Right lobe of liver (tissue), 6 donors: Measurements from ENCODE around the gene PTPN5. TPM values are rescaled to one million over a fixed set of nuclear protein-coding genes. Genes with fewer than 3 reads are reported as not detected.

ENCODE experiments used
- ATAC-seq, 4 donors: fragments of 200-7000 bp; cut with Tn5 transposase; one replicate each; pipeline ENCODE4 v1.9.1; 2020; ENCODE audit warnings: mild to moderate bottlenecking in 4 of 4, moderate library complexity in 4 of 4
- DNase-seq, 3 donors: peaks; one replicate each; pipeline ENCODE4 v3.0.0-alpha.2; 2020
- H3K27ac ChIP-seq, 3 donors: fragments of 200-600 bp; one replicate each; pipeline ENCODE4 v1.8.0; 2022
- H3K27me3 ChIP-seq, 2 donors: fragments of 200-600 bp; one replicate each; pipeline ENCODE4 v1.8.0; 2022
- H3K36me3 ChIP-seq, 4 donors: fragments of 200-600 bp; sonication (generic) in 1 of 4; one replicate each; pipeline versions ENCODE4 v1.5.1 to v1.8.0; 2017 to 2022; ENCODE audit warnings: control low read depth in 1 of 4
- H3K4me1 ChIP-seq, 4 donors: fragments of 200-600 bp; sonication (generic) in 1 of 4; one replicate each; pipeline versions ENCODE4 v1.5.1 to v1.8.0; 2017 to 2022; ENCODE audit warnings: control low read depth in 1 of 4
- H3K4me3 ChIP-seq, 3 donors: fragments of 200-600 bp; one replicate each; pipeline ENCODE4 v1.8.0; 2022
- H3K9me3 ChIP-seq, 4 donors: fragments of 200-600 bp; sonication (generic) in 1 of 4; one replicate each; pipeline versions ENCODE4 v1.5.1 to v1.8.0; 2017 to 2022; ENCODE audit warnings: control low read depth in 1 of 4
- CTCF ChIP-seq, 4 donors: fragments of 200-600 bp in 3 of 4; fragments of 450-650 bp in 1 of 4; IDR thresholded peaks; one replicate each; pipeline versions ENCODE4 v1.5.1 to v1.8.0; 2016 to 2022; ENCODE audit warnings: antibody characterized with exemption in 4 of 4, mild to moderate bottlenecking in 2 of 4
- POLR2A ChIP-seq: fragments of 450-650 bp; IDR thresholded peaks from one replicate; pipeline ENCODE4 v1.6.1; 2017; ENCODE audit warnings: antibody characterized with exemption, mild to moderate bottlenecking
- WGBS: methylation state at CpG from one replicate; pipeline ENCODE4 v1.1.6; 2018; ENCODE audit warnings: low coverage, low lambda C conversion rate; ENCODE audit not compliant: insufficient coverage; ENCODE audit errors: missing lambda C conversion rate; 5-methylcytosine and 5-hydroxymethylcytosine counted together
- intact Hi-C, 2 donors: fragments of 100-400 bp; cut with DNase I; formaldehyde crosslinking; loops; one replicate each; pipeline versions ENCODE4 v1.11.2 to v1.14.1; 2022
- total RNA-seq, 6 experiments: library from RNA; depleted of rRNA in 2 of 6; stranded (reverse); fragments of >200 nt in 2 of 6; fragmentation: NEBNext Ultra II Directional in 3 of 6; extraction: Animal tissue kit (Norgen Biotek cat#: 25700) in 3 of 6; gene quantifications; one replicate each; pipeline versions ENCODE4 v1.1.0 to v1.2.4, GENCODE V29; 2016 to 2023
- donor health status: DM: no; HTN: yes; CAD: no.
- donor health status: DM: no; HTN: no; CAD: no.
- donor health status: DM: no; HTN: no; CAD: no.
- donor health status: DM: no; HTN: yes; CAD: no.
- donor health status: DM: no; HTN: yes; CAD: no.

Gene PTPN5
- total RNA-seq, 6 experiments from 2014 or later = not detected

- 50% methylated on average over 1 of the region's 5 CpGs for WGBS
- no peak for TF ChIP-seq POLR2A
- no peak for TF ChIP-seq CTCF (IDR thresholded peaks at IDR 0.05)
- DNase-seq (no peak), ATAC-seq (no peak)
- no peaks in the 10 kb centered on the region for H3K4me1 ChIP-seq
- H3K27ac ChIP-seq = no peak overlapping the region
- no peak overlapping the region for H3K4me3 ChIP-seq
- intact Hi-C loops = no loop called here
- H3K36me3 ChIP-seq = no peaks in the 10 kb centered on the region
- H3K9me3 ChIP-seq = no peaks in the 10 kb centered on the region
- no peaks in the 10 kb centered on the region for H3K27me3 ChIP-seq
These were observed 81.1 kb downstream of the PTPN5 start for GRCh38 chr11:18710545-18710944.

GRCh38 chr11:18709414-18709813 is 82.2 kb downstream of the PTPN5 start:
- no peak for DNase-seq
- ATAC-seq = no peak
- H3K27me3 ChIP-seq = no peaks in the 10 kb centered on the region
- TF ChIP-seq CTCF (IDR thresholded peaks at IDR 0.05) (no peak), POLR2A (no peak)
- intact Hi-C loops = no loop called here
- H3K36me3 ChIP-seq = no peaks in the 10 kb centered on the region
- H3K27ac ChIP-seq = no peak overlapping the region
- no peak overlapping the region for H3K4me3 ChIP-seq
- no CpG with 5 or more reads among the region's 4 CpGs for WGBS
- H3K4me1 ChIP-seq = no peaks in the 10 kb centered on the region
- H3K9me3 ChIP-seq = no peaks in the 10 kb centered on the region

- no peaks in the 10 kb centered on the region for H3K27me3 ChIP-seq
- TF ChIP-seq POLR2A (no peak), CTCF (IDR thresholded peaks at IDR 0.05) (no peak)
- DNase-seq = no peak
- H3K27ac ChIP-seq = no peak overlapping the region
- WGBS = 79% methylated on average over 4 of the region's 12 CpGs
- H3K4me1 ChIP-seq = no peaks in the 10 kb centered on the region
- intact Hi-C loops = no loop called here
- H3K36me3 ChIP-seq = no peaks in the 10 kb centered on the region
- no peak overlapping the region for H3K4me3 ChIP-seq
- no peak for ATAC-seq
- no peaks in the 10 kb centered on the region for H3K9me3 ChIP-seq
These were observed 83.7 kb downstream of the PTPN5 start for GRCh38 chr11:18707811-18708340.

GRCh38 chr11:18706330-18707243 is 85.0 kb downstream of the PTPN5 start:
- intact Hi-C loops = no loop called here
- Histone ChIP-seq H3K4me1 (no peaks in the 10 kb centered on the region), H3K27me3 (no peaks in the 10 kb centered on the region), H3K9me3 (no peaks in the 10 kb centered on the region), H3K27ac (peak overlapping the region in 1 of 3 donors; percentile 39), H3K4me3 (peak overlapping the region; percentile 25 to 49 (median 31)), H3K36me3 (peaks cover 0 to 3% (median 0%) of the 10 kb centered on the region in 4 donors)
- 15% methylated on average over 30 of the region's 34 CpGs for WGBS
- DNase-seq (peak; percentile 41 to 61 (median 54)), ATAC-seq (peak; percentile 65 to 75 (median 72))
- TF ChIP-seq CTCF (IDR thresholded peaks at IDR 0.05) = no peak
- TF ChIP-seq POLR2A = no peak
